CD4-positive, alpha-beta T cell treated with Interleukin-15 for 4 hours (primary cell): ENCODE results near the gene DRC7.
"Not testable (repeated sequence)": the region's sequence is repeated elsewhere in the genome, so short reads cannot be mapped to it uniquely, and the experiment has no call there.

ENCODE experiments used
- DNase-seq: peaks from one replicate; pipeline ENCODE4 v3.0.0-alpha.2; 2020; ENCODE audit warnings: low spot score

Gene DRC7

DNA sequence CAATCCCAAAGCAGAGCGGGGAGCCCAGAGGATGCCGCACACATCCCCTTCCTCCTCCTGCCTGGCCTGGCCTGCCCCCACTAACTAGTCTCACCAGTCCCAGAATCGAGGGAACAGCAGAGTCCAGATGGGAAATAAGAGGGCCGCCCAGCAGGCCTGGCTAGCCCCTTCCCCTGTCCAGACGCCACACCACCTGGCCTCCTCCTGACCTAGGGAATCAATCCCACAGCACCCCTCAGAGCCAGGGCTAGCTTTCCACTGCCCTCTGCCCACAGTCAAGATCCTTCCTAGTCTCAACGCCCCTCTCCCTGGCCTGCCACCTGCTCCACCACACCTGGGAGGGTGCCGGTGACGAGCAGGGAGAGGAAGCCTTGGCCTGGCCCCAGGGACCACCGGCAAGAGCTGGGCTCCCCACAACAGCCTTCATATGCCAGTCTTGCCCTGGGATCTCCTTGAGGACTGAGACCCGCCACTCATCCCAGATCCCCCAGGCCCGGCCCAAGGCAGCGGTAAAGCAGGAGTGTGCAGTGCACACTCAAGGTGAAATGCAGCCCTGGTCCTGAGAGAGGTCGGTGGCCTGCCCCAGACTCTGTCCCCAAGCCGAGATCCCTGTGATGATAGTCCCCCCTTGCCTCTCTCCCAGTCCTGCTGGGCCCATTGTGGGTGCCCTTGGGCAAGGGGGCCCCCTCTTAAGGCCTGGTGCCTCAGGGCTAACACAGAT lies 68.8 kb downstream of the DRC7 start:
- no peak for DNase-seq

- DNase-seq = no peak
These were observed 69.4 kb downstream of the DRC7 start for GRCh38 chr16:57764006-57764340.

DNA sequence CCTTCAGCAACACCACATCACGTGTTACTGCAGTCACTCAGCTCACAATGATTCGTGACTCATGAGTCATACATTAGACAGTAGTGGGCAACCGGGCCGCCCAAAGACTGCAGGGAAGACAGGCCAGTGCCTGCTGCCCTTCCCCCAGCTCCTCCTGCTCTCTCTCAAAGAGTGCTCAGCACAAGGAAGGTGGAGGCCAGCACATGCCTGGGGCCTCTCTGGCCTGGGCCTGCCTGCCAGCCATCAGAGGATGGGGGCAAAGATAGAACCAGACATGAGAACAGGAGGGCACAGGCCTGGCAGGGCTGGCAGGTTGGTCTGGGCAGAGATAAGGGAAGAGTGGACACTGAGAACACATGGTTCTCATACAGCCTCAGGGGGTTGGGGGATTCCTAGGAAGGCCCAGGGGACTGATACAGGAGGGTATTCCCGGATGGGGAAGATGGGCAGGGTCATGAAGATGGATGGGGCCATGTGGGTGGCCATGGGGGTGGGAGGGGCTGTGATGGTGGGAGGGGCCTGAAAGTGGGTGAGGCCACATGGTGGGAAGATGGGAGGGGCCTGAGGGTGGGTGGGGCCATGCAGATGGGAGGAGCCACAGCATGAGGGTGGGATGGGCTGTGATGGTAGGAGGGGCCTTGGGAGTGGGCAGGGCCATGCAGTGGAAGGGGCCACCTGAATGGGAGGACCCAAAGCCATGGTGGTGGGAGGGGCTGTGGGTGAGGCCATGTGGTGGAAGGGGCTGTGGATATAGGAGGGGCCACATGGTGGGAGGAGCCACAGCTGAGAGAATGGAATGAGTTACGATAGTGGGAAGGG lies 69.9 kb downstream of the DRC7 start:
- peak; percentile 0 for DNase-seq

- DNase-seq = no peak
These were observed 70.6 kb downstream of the DRC7 start for GRCh38 chr16:57765160-57765728.

DNA sequence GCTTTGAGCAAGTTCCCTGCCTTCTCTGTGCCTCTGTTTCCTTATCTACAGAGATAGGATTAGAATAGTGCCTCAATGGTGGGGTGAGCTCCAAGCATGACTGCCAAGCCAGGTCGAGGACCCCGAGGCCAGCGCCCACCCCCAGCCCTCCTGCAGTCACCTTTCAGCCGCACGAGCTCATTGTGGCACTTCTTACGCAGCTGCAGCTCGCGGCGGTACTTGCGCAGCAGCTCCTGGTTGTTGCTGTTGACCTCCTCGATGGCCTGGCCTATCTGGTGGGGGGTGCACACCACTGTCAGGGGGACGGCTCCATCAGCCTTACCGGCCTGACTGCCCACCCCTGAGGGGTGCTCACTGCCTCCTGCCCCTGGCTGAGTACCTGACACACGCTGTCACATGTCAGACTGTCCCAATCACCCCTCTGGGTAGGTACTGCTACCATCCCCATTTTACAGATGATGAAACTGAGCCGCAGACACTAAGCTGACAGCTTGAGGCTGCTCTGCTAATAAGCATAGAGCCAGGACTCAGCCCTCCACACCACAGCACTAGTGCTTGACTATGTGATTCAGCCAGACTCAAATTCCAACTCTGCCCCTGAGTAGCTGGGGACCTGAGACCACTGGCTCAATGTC lies 72.2 kb downstream of the DRC7 start:
- no peak for DNase-seq

DNA sequence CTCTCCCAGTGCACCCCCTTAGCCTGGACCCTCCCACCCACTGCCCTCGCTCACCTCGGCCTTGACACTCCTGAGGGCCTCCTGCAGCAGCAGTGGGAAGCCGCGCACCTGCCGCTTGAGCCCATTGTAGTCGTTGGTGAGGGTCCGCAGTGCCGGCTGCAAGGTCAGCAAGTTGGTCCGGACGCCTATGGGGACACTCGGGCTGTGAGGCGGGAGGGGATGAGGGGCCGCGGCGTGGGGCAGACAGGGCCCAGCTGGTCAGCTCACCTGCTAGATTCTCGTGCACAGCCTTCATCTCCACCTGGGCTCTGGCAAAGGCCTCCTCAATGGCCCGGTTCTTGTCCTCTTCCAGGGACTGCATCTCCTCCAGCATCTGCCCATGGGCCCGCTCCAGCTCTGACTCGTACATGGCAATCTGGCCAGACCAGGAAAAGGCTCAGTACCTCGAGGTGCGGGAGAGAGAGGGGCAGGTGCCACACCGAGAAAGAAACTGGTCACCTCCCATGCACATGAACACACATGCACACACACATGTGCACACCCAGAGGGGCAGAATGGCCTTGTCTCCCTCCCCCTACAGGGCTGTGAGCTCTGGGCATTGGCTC lies 75.0 kb downstream of the DRC7 start:
- DNase-seq = no peak

- DNase-seq = no peak
These were observed 75.8 kb downstream of the DRC7 start for GRCh38 chr16:57770361-57770760.

DNA sequence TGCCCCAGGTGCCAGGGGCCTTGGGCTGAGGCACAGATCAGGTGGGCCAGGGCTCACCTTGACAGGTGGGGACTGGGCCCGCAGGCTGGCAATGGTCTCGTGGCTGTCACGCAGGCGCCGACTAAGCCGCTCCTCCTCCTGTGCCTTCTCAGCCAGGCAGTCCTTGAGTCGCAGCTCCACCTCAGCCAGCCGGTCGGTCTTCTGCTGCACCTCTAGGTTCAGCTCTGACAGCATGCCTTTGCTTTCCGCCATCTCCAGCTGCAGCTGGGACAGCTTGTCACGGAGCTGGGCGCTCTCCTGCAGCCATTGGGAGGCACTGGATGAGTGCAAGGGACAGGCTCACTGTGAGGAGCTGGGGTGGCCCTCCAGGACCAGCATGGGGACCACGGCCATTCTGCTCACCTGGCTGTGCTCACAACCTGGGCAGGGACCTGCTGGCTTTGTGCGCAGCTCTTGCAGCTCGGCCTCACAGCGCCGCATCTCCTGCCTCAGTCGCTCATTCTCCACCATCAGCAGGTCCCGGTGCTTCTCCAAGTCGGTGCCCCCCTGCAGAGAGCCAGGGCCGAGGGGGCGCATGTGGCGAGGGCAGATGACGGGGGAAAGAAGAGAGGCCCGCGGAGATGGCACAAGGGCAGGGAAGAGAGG lies 76.7 kb downstream of the DRC7 start:
- DNase-seq = no peak

DNA sequence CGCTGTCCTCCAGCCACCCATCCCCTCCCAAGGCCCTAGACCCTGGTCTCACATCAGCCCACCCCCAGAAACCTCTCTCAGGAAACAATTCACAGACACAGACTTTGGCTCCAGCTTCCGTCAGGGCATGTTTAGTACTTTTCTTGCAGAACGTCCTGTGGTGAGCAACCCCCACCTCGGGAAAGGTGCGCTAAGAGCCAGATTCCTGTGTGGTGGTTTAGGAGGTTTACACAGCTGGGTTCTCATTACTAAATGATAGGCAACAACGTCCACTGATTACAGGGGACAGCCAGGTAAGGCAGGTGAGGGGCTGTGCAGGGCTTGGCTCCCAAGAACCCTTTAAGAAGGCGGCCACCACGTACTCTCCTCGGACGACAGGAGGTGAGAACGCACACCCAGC lies 78.4 kb downstream of the DRC7 start:
- DNase-seq = no peak

DNA sequence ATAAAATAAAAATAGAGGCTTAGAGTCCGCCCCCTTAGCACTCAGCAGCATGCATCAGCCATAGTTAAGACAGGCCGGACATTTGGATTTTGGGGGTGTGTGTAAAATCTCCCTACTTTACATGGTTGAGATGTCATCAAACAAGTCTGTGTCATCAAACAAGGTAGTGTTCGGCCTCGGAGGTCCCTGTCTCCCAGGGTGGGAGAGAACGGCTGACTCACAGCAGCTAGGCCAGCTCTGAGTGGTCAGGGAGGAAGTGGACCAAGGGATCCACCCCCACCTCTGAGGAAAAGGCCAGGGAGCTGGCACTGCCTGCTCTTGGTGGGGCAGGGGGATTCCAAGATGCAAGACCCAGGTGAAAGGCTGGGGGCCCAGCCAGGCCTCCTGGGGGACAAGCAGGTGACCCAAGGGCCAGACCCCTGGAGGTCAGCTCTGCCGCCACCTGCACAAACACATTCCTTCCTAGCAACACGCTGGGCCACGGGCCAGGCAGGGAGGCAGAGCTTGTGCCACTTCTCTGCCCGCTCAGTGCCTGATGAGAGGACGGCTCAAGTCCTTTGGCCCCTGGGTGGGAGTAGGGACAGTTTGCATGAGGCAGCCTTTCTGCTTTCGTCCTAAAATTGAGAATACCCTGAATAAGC lies 79.2 kb downstream of the DRC7 start:
- DNase-seq = no peak

DNA sequence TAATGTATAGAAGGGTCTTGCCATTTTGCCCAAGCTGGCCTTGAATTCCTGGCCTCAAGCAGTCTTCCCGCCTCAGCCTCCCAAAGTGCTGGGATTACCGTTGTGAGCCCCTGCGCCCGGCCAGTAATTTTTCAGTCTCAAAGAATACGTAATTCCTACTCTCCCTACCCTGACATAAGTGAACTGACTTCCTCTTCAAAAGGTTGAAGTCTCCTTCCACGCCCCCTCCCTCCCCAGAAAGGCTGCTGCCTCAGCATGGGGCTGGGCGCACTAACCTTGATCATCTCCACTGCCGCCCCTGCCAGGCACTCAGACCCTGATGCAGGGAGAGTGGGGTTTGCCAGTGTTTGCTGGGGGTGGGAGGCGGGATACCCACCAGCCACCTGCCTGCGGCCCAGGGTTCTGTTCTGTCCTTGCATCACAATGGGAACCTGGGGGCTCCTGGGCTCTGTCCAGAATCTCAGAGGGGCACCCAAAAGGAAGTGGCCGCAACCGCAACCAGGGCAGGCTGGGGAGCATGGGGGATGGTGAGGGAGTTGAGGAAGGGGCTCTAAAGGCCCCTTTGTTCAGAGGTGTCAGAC lies 80.2 kb downstream of the DRC7 start:
- no peak for DNase-seq

GRCh38 chr16:57775661-57776469 lies 81.3 kb downstream of the DRC7 start:
- DNase-seq = no peak

DNA sequence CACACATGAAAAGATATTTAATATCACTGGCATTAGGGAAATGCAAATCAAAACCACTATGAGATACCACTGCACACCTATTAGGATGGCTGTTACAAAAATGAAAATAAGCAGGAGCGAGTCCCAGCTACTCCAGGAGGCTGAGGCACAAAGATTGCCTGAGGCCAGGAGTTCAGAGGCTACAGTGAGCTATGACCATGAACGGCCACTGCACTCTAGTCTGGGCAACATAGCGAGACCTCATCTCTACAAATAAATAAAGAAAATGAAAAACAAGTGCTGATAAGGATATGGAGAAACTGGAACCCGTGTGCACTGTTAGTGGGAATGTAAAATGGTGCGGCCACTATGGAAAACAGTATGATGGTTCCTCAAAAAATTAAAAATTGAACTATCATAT lies 84.1 kb downstream of the DRC7 start:
- no peak for DNase-seq

DNA sequence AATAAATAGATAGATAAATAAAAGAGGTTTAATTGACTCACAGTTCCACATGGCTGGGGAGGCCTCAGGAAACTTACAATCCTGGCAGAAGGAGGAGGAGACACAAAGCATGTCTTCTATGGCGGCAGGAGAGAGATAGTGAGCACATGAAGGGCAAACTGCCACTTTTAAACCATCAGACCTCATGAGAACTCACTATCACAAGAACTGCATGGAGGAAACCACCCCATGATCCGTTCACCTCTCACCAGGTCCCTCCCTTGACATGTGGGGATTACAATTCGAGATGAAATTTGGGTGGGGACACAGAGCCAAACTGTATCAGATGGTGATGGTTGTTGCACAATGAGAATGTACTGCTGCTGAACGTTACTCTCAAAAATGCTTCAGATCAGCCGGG lies 85.2 kb downstream of the DRC7 start:
- not testable (repeated sequence) for DNase-seq

GRCh38 chr16:57781349-57781740 lies 86.7 kb downstream of the DRC7 start:
- no peak for DNase-seq
